Endothelial cell of umbilical vein (primary cell): ENCODE results near the gene RUVBL1.

Experiments
- CTCF ChIP-seq, 2 donors: IDR thresholded peaks; 1 replicate in 1 of 2; 2 replicates in 1 of 2; pipeline ENCODE4 v1.5.1; 2011; ENCODE audit warnings: low read length in 2 of 2, mild to moderate bottlenecking in 2 of 2, moderate library complexity in 2 of 2, control low read depth in 1 of 2, inconsistent platforms in 1 of 2, low read depth in 1 of 2; ENCODE audit not compliant: insufficient read depth in 1 of 2; ENCODE audit errors: extremely low read depth in 1 of 2
- POLR2AphosphoS5 ChIP-seq: IDR thresholded peaks from 2 replicates; pipeline ENCODE4 v1.6.1; 2012; ENCODE audit warnings: low read depth, mild to moderate bottlenecking, control low read depth, low read length, moderate library complexity; ENCODE audit not compliant: insufficient read depth

GRCh38 chr3:128081846-128082245, 41.8 kb downstream of the RUVBL1 start:
- TF ChIP-seq CTCF (IDR thresholded peaks at IDR 0.05; ENCODE audit: extremely low read depth in 1 of 2, insufficient read depth in 1 of 2, low read depth in 1 of 2, low read length in 2 of 2) (no peak), POLR2AphosphoS5 (no peak)
